OCI-LY7 (cell line): ENCODE measurements around the gene ANKFN1. TPM values are rescaled to one million over a fixed set of nuclear protein-coding genes. Genes with fewer than 3 reads are reported as not detected.

Experiments
- BruUV-seq: library from RNA; stranded (reverse); fragments of 400-500 nt; replicated peaks from 2 replicates; lab custom pipeline; 2021; lab: Mats Ljungman, UMichigan
- CTCF ChIA-PET: fragments of 300-600 bp; sonication (Branson Sonifier 250); formaldehyde crosslinking; loops from one replicate; lab custom pipeline; 2022; ENCODE audit warnings: antibody characterized with exemption; ENCODE audit not compliant: unreplicated experiment; lab: Charles Lee
- POLR2A ChIA-PET: fragments of 300-600 bp; sonication (Branson Sonifier 250); formaldehyde crosslinking; loops from one replicate; lab custom pipeline; 2022; ENCODE audit warnings: antibody characterized with exemption; lab: Charles Lee
- DNase-seq: peaks from one replicate; pipeline ENCODE4 v3.0.0-alpha.2; 2015; ENCODE audit warnings: low spot score
- H2AFZ ChIP-seq: fragments of 200-600 bp; sonication (generic), shearing (Covaris generic); 2 replicates; pipeline ENCODE4 v1.6.1; 2014; ENCODE audit warnings: mild to moderate bottlenecking, antibody characterized with exemption, low read length, moderate library complexity
- H3K27ac ChIP-seq: fragments of 200-600 bp; sonication (generic); 2 replicates; pipeline ENCODE4 v1.5.1; 2014; ENCODE audit warnings: mixed run types, low read depth, mild to moderate bottlenecking, moderate library complexity, low read length, inconsistent platforms; ENCODE audit not compliant: poor library complexity, severe bottlenecking
- H3K36me3 ChIP-seq: fragments of 200-600 bp; sonication (generic); 2 replicates; pipeline ENCODE4 v1.6.1; 2014; ENCODE audit warnings: mild to moderate bottlenecking, antibody characterized with exemption, low read length, moderate library complexity, mixed read lengths; ENCODE audit not compliant: insufficient read depth
- H3K4me1 ChIP-seq: fragments of 200-600 bp; sonication (generic); 2 replicates; pipeline ENCODE4 v1.5.1; 2014; ENCODE audit warnings: mild to moderate bottlenecking, low read length; ENCODE audit not compliant: insufficient read depth, poor library complexity, severe bottlenecking
- H3K4me2 ChIP-seq: fragments of 200-600 bp; sonication (generic); 2 replicates; pipeline ENCODE4 v1.6.1; 2014; ENCODE audit warnings: mild to moderate bottlenecking, low read length
- H3K4me3 ChIP-seq: fragments of 200-600 bp; sonication (generic); 2 replicates; pipeline ENCODE4 v1.5.1; 2014; ENCODE audit warnings: mild to moderate bottlenecking, low read depth, low read length; ENCODE audit not compliant: poor library complexity, severe bottlenecking
- H3K79me2 ChIP-seq: fragments of 200-600 bp; sonication (generic); 2 replicates; pipeline ENCODE4 v1.6.1; 2016; ENCODE audit warnings: low read depth, mild to moderate bottlenecking, low read length, moderate library complexity, mixed read lengths; ENCODE audit not compliant: insufficient read depth
- H3K9me2 ChIP-seq: fragments of 200-600 bp; sonication (generic); 2 replicates; pipeline ENCODE4 v1.6.1; 2016; ENCODE audit warnings: mild to moderate bottlenecking, low read length, mixed read lengths; ENCODE audit not compliant: insufficient read depth
- H3K9me3 ChIP-seq: fragments of 200-600 bp; sonication (generic); 2 replicates; pipeline ENCODE4 v1.6.1; 2014; ENCODE audit warnings: mild to moderate bottlenecking, mixed run types, low read length, mixed read lengths
- H4K20me1 ChIP-seq: fragments of 200-600 bp; sonication (generic); 2 replicates; pipeline ENCODE4 v1.6.1; 2014; ENCODE audit warnings: mild to moderate bottlenecking, antibody characterized with exemption, low read length, moderate library complexity, mixed read lengths; ENCODE audit not compliant: insufficient read depth
- EZH2phosphoT487 ChIP-seq: fragments of 200-600 bp; sonication (generic); IDR thresholded peaks from 2 replicates; pipeline ENCODE4 v1.6.1; 2018; ENCODE audit warnings: low read depth, borderline replicate concordance, mild to moderate bottlenecking, mixed run types, antibody characterized with exemption, low read length, moderate library complexity, mixed read lengths
- intact Hi-C: fragments of 100-400 bp; cut with micrococcal nuclease; formaldehyde crosslinking; loops from one replicate; pipeline ENCODE4 v1.10.0; 2022; ENCODE audit not compliant: unreplicated experiment
- total RNA-seq, 2 experiments: library from RNA; depleted of rRNA in 1 of 2; stranded (reverse); fragments of >200 nt in 1 of 2; shearing (Covaris generic) in 1 of 2; gene quantifications; 2 replicates each; pipeline ENCODE4 v1.2.3, GENCODE V29; 2014 to 2022
- TF ChIP-seq, protein P1 (sequence below): fragments of 200-600 bp; sonication (generic); conservative IDR thresholded peaks from 2 replicates; pipeline ENCODE4 v1.5.1; 2014; ENCODE audit warnings: mild to moderate bottlenecking, antibody characterized with exemption, low read length, moderate library complexity, mixed read lengths

ANKFN1 gene
- total RNA-seq, 2 experiments from 2014 or later = 0.67 TPM; not detected in 1

DNA sequence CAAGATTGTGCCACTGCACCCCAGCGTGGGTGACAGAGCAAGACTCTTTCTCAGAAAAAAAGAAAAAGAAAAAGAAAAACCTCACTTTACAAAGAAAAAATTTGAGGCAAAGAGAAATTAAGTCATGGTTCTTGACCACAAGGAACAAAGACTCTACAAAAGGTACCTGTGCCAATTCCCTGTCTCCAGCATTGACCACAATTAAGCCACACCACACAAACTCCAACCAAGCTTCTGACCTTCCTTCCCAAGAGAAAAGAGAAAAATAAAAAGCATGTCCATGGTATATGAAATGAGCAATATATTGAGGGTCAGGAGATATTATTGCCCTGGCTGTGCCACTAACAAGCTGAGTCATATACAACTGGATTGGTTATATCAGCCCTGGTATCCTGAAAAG, 293.9 kb downstream of the ANKFN1 start:
- H3K4me2 ChIP-seq = no peak overlapping the region
- no peak overlapping the region for H3K27ac ChIP-seq
- H3K4me1 ChIP-seq = no peaks in the 10 kb centered on the region
- no peak overlapping the region for H3K4me3 ChIP-seq
- H2AFZ ChIP-seq = no peak overlapping the region
- CTCF ChIA-PET = no interaction called here
- BruUV-seq = no TSS peak
- POLR2A ChIA-PET = no interaction called here
- intact Hi-C loops = no loop called here
- TF ChIP-seq, protein P1, sequence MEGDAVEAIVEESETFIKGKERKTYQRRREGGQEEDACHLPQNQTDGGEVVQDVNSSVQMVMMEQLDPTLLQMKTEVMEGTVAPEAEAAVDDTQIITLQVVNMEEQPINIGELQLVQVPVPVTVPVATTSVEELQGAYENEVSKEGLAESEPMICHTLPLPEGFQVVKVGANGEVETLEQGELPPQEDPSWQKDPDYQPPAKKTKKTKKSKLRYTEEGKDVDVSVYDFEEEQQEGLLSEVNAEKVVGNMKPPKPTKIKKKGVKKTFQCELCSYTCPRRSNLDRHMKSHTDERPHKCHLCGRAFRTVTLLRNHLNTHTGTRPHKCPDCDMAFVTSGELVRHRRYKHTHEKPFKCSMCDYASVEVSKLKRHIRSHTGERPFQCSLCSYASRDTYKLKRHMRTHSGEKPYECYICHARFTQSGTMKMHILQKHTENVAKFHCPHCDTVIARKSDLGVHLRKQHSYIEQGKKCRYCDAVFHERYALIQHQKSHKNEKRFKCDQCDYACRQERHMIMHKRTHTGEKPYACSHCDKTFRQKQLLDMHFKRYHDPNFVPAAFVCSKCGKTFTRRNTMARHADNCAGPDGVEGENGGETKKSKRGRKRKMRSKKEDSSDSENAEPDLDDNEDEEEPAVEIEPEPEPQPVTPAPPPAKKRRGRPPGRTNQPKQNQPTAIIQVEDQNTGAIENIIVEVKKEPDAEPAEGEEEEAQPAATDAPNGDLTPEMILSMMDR = no peak
- TF ChIP-seq EZH2phosphoT487 = no peak
- no peaks in the 10 kb centered on the region for H3K9me3 ChIP-seq
- no peaks in the 10 kb centered on the region for H4K20me1 ChIP-seq
- no peaks in the 10 kb centered on the region for H3K36me3 ChIP-seq
- H3K9me2 ChIP-seq = no peaks in the 10 kb centered on the region
- no peak for DNase-seq
- H3K79me2 ChIP-seq = no peaks in the 10 kb centered on the region

DNA sequence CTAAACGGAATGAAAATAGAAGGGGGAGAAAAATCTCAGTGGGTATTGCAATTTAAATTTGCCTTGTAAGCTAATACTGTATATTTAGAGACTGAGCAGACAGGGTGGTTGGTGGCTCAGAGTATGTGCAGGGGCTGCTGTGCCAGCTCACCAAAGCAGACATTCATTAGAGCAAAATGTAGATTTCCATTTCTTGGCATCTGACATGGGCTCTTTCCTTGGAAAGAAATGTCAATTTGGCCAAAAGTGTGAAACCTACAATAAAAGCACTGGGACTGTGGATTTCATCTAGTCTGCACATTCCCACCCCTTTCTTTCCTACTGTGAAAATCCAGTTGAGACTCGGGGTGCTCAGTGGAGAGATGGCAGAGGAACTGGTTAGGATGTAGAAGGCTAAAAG, 295.1 kb downstream of the ANKFN1 start:
- POLR2A ChIA-PET = interaction anchor here (0.6 to 0.7 kb wide), 2 partner anchors 54 to 390 kb away, joined by 3 read pairs; no protein-coding TSS in a partner anchor
- Histone ChIP-seq H3K79me2 (no peaks in the 10 kb centered on the region), H3K9me3 (no peaks in the 10 kb centered on the region), H3K9me2 (no peaks in the 10 kb centered on the region), H3K36me3 (no peaks in the 10 kb centered on the region), H4K20me1 (no peaks in the 10 kb centered on the region), H3K4me2 (no peak overlapping the region), H3K4me3 (no peak overlapping the region), H2AFZ (no peak overlapping the region), H3K27ac (no peak overlapping the region), H3K4me1 (no peaks in the 10 kb centered on the region)
- intact Hi-C loops = no loop called here
- CTCF ChIA-PET = no interaction called here
- no TSS peak for BruUV-seq
- no peak for TF ChIP-seq EZH2phosphoT487
- TF ChIP-seq, protein P1 = no peak
- no peak for DNase-seq

DNA sequence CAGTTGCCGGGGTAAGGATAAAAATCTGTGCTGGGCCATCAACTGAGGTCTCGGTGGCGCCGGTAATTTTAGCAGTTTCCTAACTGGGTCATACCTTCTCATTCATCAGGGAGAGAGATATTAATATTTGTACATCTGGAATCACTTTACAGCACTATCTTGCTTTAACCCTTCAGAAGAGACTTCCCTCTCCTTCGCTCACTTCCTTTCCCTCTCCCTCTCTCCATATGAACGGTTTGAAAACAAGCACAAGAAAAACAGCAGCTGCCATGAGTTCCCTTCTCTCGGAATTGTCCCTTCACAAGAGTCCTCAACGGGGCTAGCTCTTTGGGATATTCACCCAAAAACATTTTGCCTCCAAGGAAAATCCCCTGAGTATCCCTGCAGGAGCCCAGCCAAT, 295.9 kb downstream of the ANKFN1 start:
- CTCF ChIA-PET = no interaction called here
- intact Hi-C loops = no loop called here

More for the DNA sequence above, 295.9 kb downstream of the ANKFN1 start:
- H3K4me3 ChIP-seq = no peak overlapping the region
- no peak for DNase-seq
- H3K79me2 ChIP-seq = no peaks in the 10 kb centered on the region
- H3K4me1 ChIP-seq = no peaks in the 10 kb centered on the region
- no peaks in the 10 kb centered on the region for H3K36me3 ChIP-seq
- BruUV-seq = no TSS peak
- H3K9me3 ChIP-seq = no peaks in the 10 kb centered on the region
- H3K9me2 ChIP-seq = no peaks in the 10 kb centered on the region
- TF ChIP-seq EZH2phosphoT487 = no peak
- no peak overlapping the region for H2AFZ ChIP-seq
- H4K20me1 ChIP-seq = no peaks in the 10 kb centered on the region
- H3K27ac ChIP-seq = no peak overlapping the region
- H3K4me2 ChIP-seq = no peak overlapping the region
- POLR2A ChIA-PET = interaction anchor here (0.6 kb wide), 1 partner anchor 587 kb away, joined by 3 read pairs; no protein-coding TSS in a partner anchor
